Thymus (tissue), 11 donors: Measurements from ENCODE around the gene KANK2. TPM values are rescaled to one million over a fixed set of nuclear protein-coding genes. Genes with fewer than 3 reads are reported as not detected.

Experiments used
- DNase-seq, 9 donors: peaks; one replicate each; pipeline ENCODE4 v3.0.0-alpha.2; 2013; ENCODE audit warnings: low spot score in 9 of 9, low read depth in 6 of 9, missing footprints in 1 of 9
- H3K27ac ChIP-seq, 2 donors: one replicate each; pipeline ENCODE4 v1.5.1; 2013; ENCODE audit warnings: control low read depth in 1 of 2, low read depth in 1 of 2, low read length in 1 of 2, mild to moderate bottlenecking in 1 of 2, moderate library complexity in 1 of 2
- H3K27me3 ChIP-seq, 2 donors: one replicate each; pipeline ENCODE4 v1.5.1; 2013; ENCODE audit warnings: low read length in 1 of 2; ENCODE audit not compliant: control insufficient read depth in 2 of 2, insufficient read depth in 1 of 2
- H3K36me3 ChIP-seq, 2 donors: one replicate each; pipeline ENCODE4 v1.5.1; 2013; ENCODE audit warnings: low read length in 1 of 2, mild to moderate bottlenecking in 1 of 2, moderate library complexity in 1 of 2; ENCODE audit not compliant: control insufficient read depth in 2 of 2, insufficient read depth in 2 of 2
- H3K4me1 ChIP-seq, 2 donors: one replicate each; pipeline ENCODE4 v1.5.1; 2013; ENCODE audit warnings: low read length in 2 of 2; ENCODE audit not compliant: control insufficient read depth in 2 of 2, insufficient read depth in 2 of 2
- H3K4me3 ChIP-seq, 2 donors: one replicate each; pipeline ENCODE4 v1.5.1; 2013; ENCODE audit warnings: low read length in 2 of 2, control low read depth in 1 of 2, mild to moderate bottlenecking in 1 of 2
- H3K9me3 ChIP-seq, 2 donors: one replicate each; pipeline ENCODE4 v1.5.1; 2013; ENCODE audit warnings: low read length in 1 of 2, mild to moderate bottlenecking in 1 of 2; ENCODE audit not compliant: control insufficient read depth in 2 of 2, insufficient read depth in 1 of 2
- WGBS: extraction: QIAGEN DNeasy Blood & Tissue Kit; methylation state at CpG from one replicate; pipeline ENCODE4 v1.1.7; 2013; 5-methylcytosine and 5-hydroxymethylcytosine counted together
- polyA plus RNA-seq: library from polyadenylated mRNA; stranded (reverse); fragments of 200-250 nt; gene quantifications from one replicate; pipeline ENCODE4 v1.2.3, GENCODE V29; 2013
- total RNA-seq: library from RNA; stranded (reverse); fragments of 120-200 nt; gene quantifications from one replicate; pipeline ENCODE4 v1.2.4, GENCODE V29; 2013
- donor health status: healthy.

Gene KANK2
- total and polyA plus RNA-seq, 2 donors: 12.3 to 18.3 TPM

DNA sequence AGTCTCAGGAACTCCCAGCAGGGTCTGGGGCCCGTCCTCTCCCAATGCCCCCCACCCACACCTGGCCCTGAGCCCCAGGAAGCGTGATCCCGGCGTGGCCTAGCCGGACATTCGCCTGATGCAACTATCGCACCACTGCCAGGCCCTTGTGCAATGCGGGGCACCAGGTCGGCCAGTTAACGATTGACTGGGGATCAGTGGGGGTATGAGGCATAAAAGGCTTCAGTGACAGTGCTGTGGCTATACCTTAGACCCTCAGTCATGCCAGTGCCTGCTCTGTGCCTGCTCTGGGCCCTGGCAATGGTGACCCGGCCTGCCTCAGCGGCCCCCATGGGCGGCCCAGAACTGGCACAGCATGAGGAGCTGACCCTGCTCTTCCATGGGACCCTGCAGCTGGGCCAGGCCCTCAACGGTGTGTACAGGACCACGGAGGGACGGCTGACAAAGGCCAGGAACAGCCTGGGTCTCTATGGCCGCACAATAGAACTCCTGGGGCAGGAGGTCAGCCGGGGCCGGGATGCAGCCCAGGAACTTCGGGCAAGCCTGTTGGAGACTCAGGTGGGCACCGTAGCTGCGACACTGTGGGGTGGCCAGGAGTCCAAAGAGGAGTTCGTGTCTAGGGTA is 42.1 kb upstream of the KANK2 start, which contains the start of gene ANGPTL8:
TSS of gene ANGPTL8 (plus strand) at position 243 of the 624 bp plus-strand sequence. CDS start at position 262, 19 bp downstream.
- Histone ChIP-seq H3K4me3 (no peak within 1 kb of the TSS), H3K36me3 (no peaks in the 10 kb centered on the region), H3K27me3 (peaks cover 0 to 12% of the 10 kb centered on the region in 2 donors), H3K4me1 (peaks cover 0 to 9% of the 10 kb centered on the region in 2 donors), H3K9me3 (peaks cover 0 to 17% of the 10 kb centered on the region in 2 donors), H3K27ac (no peak within 1 kb of the TSS)
- no peak for DNase-seq
- WGBS: 97% methylated on average over 23 of the region's 23 CpGs

DNA sequence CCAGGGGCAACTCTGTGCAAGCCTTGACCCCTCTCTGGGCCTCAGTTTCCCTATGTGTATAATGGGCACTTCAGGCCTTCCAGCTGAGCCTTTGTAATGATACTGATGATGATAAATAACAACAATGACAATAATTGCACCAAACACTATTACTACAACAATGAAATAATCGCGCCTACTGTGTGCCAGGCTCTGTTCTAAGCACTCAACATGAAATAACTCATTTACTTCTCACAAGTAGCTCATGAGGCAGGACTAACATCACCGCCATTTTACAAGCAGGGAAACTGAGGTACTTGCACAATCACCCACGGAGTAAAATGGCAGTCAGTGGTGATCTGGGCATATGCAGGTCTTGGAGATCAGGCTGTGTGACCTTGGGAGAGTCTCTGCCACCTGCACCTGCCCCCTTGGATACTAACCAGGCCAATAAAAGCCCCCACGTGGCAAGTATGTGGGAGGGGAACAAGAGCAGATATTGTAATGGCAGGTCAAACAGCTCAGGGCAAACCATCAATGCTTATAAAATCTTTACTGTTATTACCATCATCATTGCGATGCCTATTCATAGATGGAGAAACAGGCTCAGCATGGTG is 41.5 kb upstream of the KANK2 start:
- no peak overlapping the region for H3K27ac ChIP-seq
- H3K9me3 ChIP-seq: peaks cover 0 to 17% of the 10 kb centered on the region in 2 donors
- H3K4me3 ChIP-seq: no peak overlapping the region
- DNase-seq: no peak
- H3K36me3 ChIP-seq: no peaks in the 10 kb centered on the region
- WGBS: 95% methylated on average over 6 of the region's 6 CpGs
- H3K27me3 ChIP-seq: peaks cover 0 to 12% of the 10 kb centered on the region in 2 donors
- peaks cover 0 to 9% of the 10 kb centered on the region in 2 donors for H3K4me1 ChIP-seq

DNA sequence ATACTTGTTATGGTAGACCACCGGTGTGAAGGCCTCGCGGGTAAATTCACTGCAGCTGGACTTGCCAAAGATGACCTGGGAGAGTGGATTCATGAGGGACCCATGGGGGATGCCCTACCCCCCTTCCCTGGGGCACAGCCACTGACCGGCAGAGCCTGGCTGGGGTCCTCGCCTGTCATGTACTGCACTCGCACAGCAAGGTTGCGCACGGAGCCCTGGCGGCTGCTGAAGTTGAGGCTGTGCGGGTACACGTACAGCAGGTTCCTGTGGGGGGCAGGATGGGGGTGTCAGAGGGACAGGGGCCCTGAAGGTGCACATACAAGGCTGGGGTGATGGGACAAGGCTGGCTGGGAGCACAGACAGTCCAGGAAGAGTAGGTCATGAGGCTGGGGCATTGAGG is 40.7 kb upstream of the KANK2 start:
- no peaks in the 10 kb centered on the region for H3K36me3 ChIP-seq
- no peak for DNase-seq
- H3K4me3 ChIP-seq: no peak overlapping the region
- H3K27ac ChIP-seq: no peak overlapping the region
- WGBS: 92% methylated on average over 11 of the region's 11 CpGs
- H3K27me3 ChIP-seq: peaks cover 0 to 5% of the 10 kb centered on the region in 2 donors
- peaks cover 0 to 1% of the 10 kb centered on the region in 2 donors for H3K4me1 ChIP-seq
- H3K9me3 ChIP-seq: peaks cover 0 to 14% of the 10 kb centered on the region in 2 donors

DNA sequence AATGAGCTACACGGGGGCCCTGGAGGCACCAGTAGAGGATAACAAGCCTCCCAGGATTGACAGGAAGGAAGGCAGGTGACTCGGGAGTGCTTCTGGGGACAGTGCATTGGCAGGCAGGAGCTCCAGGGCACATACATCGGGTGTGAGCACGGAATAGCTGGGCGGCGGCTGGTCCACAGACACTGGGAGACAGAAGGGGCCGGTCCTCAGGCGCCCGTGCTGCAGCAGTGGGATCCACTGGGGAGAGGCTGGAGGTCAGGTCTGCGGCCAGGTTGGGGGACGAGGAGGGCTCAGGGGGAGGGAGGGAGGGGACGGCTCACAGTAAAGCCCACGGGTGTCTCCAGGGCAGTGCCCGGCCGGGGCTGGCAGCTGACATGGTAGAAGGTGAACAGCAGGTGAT is 40.0 kb upstream of the KANK2 start:
- Histone ChIP-seq H3K9me3 (peaks cover 0 to 14% of the 10 kb centered on the region in 2 donors), H3K4me3 (no peak overlapping the region), H3K36me3 (no peaks in the 10 kb centered on the region), H3K27ac (no peak overlapping the region), H3K27me3 (peaks cover 0 to 2% of the 10 kb centered on the region in 2 donors), H3K4me1 (no peaks in the 10 kb centered on the region)
- no peak for DNase-seq
- WGBS: 93% methylated on average over 15 of the region's 15 CpGs

DNA sequence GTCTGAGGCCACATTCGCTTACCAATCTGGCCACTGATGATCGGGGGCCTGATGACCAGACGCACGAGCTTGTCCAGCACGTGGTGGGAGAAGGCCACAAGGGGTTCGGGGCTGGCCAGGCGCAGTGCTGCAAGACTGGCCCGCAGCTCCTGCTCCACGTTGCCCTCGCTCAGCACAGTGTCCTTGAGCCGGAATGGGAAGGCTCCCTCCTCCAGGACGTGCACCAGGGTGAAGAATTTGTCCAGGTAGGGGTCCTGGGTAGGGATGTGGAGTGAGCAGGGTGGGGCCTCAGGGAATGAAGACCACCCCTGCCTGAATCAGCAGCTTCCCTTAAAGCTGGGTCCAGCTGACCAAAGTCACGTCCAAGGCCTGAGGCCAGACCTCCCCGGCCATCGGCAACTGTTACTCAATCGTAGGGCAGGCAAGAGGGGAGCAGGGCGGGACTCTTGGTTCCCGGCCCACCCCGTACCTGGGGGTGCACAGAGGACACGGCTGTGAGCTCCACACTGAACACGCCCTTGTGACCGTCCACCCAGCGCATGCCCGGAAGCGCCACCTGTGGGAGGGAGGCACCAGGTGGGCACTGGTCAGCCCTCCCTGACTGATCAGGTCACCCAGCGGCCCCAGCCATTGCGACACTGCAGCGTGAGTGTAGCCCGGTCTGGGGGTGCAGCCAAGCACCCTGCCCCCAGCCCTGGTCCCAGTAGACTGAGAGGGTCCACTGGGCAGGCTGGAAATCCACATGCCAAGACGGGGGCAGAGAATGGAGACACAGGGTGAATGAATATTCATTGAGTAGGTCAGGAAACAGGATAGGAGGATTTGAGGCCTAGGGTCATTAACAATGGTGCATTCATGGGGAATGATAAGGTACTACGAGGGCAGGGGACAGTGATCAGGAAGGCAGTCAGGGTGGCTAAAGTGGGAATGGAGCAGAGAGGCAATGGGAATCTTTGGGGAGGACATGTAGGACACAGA is 39.3 kb upstream of the KANK2 start:
- 96% methylated on average over 31 of the region's 31 CpGs for WGBS
- Histone ChIP-seq H3K4me1 (no peaks in the 10 kb centered on the region), H3K27ac (no peak overlapping the region), H3K9me3 (peaks cover 0 to 14% of the 10 kb centered on the region in 2 donors), H3K36me3 (no peaks in the 10 kb centered on the region), H3K4me3 (no peak overlapping the region), H3K27me3 (no peaks in the 10 kb centered on the region)
- DNase-seq: no peak

DNA sequence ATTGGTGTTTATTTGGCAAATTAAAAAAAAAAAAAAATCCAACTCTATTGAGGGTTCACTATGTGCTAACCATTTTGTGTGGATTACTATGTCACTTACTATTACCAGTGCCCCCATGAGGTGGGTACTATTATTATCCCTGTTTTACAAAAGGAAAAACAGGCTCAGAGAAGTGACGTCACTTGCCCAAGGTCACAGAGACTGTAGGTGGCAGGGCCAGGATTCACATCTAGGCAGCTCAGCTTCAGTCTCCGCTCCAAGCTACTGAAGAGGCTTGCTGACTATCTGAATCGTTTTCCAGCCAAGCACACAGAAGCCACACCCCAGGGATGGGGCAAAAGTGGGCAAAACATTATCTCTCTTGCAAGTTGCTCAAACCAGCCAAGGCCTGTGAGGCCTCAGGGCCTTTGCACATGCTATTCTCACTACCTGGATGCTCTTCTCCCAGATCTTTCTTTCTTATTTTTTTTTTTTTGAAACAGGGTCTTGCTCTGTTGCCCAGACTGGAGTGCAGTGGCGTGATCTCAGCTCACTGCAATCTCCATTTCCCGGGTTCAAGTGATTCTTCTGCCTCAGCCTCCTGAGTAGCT is 37.2 kb upstream of the KANK2 start:
- Histone ChIP-seq H3K27ac (no peak overlapping the region), H3K4me3 (no peak overlapping the region), H3K36me3 (no peaks in the 10 kb centered on the region), H3K9me3 (peaks cover 0 to 13% of the 10 kb centered on the region in 2 donors), H3K4me1 (no peaks in the 10 kb centered on the region), H3K27me3 (no peaks in the 10 kb centered on the region)
- no peak for DNase-seq
- 97% methylated on average over 5 of the region's 5 CpGs for WGBS

DNA sequence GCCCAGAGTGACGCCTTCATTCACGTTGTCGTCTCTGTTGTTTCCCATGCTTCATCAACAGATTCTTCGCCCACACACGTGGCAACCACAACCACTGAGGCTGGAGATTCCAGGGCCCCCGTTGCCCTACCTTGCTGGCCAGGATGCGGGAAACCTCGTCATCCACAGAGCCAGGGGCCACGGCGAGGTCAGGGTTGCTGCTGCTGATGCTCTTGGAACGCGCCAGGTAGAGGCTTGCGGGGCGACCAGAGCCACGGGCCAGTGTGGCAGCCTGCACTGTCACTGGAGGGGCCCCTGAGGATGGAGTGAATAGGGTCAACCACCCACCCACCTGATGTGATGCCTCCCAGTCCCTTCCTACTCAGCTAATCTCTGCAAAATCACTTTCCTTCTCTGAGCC is 35.7 kb upstream of the KANK2 start:
- Histone ChIP-seq H3K4me1 (no peaks in the 10 kb centered on the region), H3K27ac (no peak overlapping the region), H3K4me3 (no peak overlapping the region), H3K36me3 (no peaks in the 10 kb centered on the region), H3K9me3 (peaks cover 0 to 3% of the 10 kb centered on the region in 2 donors), H3K27me3 (no peaks in the 10 kb centered on the region)
- DNase-seq: no peak
- 87% methylated on average over 15 of the region's 15 CpGs for WGBS

DNA sequence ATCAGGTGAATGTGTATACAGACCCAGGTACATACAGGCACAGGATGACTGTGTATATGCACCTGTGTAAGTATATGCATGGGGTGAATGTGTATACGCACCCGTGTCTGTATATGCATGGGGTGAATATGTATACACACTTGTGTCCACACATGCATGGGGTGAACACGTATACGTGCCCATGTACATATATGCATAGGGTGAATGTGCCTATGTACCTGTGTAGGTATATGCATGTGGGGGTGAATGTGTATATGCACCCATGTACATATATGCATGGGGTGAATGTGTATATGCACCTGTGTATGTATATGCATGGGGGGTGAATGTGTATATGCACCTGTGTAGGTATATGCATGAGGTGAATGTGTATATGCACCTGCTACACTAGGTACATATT is 35.2 kb upstream of the KANK2 start:
- Histone ChIP-seq H3K4me1 (no peaks in the 10 kb centered on the region), H3K36me3 (no peaks in the 10 kb centered on the region), H3K4me3 (no peak overlapping the region), H3K9me3 (no peaks in the 10 kb centered on the region), H3K27ac (no peak overlapping the region), H3K27me3 (no peaks in the 10 kb centered on the region)
- no peak for DNase-seq
- 89% methylated on average over 4 of the region's 4 CpGs for WGBS
